ENCODE data around the gene LRRC19. TPM values are rescaled to one million over a fixed set of nuclear protein-coding genes. Genes with fewer than 3 reads are reported as not detected.
A peak's percentile ranks its signal among the peaks of the same experiment; 100 is the strongest.

LRRC19 gene
- total RNA-seq, 1 donor from 2014 or later, result 0.27 TPM

DNA sequence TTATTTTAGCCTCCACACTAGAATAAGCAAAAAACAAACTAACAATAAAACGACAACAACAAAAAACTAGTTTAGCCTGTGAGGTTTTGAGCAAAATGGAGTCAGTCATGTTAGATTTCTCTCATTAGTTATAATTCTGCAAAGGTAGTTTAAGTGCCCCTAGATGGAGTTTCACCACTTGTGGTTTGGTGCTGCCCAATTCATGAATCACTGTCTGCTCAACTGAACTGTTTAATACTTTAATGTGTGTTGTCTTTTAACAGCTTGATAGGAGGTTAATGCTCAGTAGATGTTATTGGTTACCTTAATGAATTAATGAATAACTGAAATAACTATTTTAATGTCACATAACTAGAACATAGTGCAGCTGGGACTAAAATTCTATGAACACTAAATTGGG is 55.0 kb downstream of the LRRC19 start:
- Histone ChIP-seq H3K27me3 (ENCODE audit: low read depth) (no peaks in the 10 kb centered on the region), H3K27ac (no peak overlapping the region), H3K9me3 (no peaks in the 10 kb centered on the region), H3K36me3 (no peaks in the 10 kb centered on the region), H3K4me3 (no peak overlapping the region), H3K4me1 (peaks cover 19% of the 10 kb centered on the region)
- ATAC-seq (no peak), DNase-seq (no peak)
- TF ChIP-seq, protein P1, sequence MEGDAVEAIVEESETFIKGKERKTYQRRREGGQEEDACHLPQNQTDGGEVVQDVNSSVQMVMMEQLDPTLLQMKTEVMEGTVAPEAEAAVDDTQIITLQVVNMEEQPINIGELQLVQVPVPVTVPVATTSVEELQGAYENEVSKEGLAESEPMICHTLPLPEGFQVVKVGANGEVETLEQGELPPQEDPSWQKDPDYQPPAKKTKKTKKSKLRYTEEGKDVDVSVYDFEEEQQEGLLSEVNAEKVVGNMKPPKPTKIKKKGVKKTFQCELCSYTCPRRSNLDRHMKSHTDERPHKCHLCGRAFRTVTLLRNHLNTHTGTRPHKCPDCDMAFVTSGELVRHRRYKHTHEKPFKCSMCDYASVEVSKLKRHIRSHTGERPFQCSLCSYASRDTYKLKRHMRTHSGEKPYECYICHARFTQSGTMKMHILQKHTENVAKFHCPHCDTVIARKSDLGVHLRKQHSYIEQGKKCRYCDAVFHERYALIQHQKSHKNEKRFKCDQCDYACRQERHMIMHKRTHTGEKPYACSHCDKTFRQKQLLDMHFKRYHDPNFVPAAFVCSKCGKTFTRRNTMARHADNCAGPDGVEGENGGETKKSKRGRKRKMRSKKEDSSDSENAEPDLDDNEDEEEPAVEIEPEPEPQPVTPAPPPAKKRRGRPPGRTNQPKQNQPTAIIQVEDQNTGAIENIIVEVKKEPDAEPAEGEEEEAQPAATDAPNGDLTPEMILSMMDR (IDR thresholded peaks at IDR 0.05), result no peak
- intact Hi-C loops (cut with DNase I), result no loop called here

- H3K27ac ChIP-seq, result no peak overlapping the region
- DNase-seq (no peak), ATAC-seq (no peak)
- TF ChIP-seq, protein P1 (IDR thresholded peaks at IDR 0.05), result no peak
- peaks cover 22% of the 10 kb centered on the region for H3K4me1 ChIP-seq
- no peaks in the 10 kb centered on the region for H3K36me3 ChIP-seq
- intact Hi-C loops (cut with DNase I), result no loop called here
- H3K4me3 ChIP-seq, result no peak overlapping the region
- H3K9me3 ChIP-seq, result no peaks in the 10 kb centered on the region
- no peaks in the 10 kb centered on the region for H3K27me3 ChIP-seq (ENCODE audit: low read depth)
Observed at GRCh38 chr9:26949637-26950069, 55.8 kb downstream of the LRRC19 start.

GRCh38 chr9:26947736-26948135 is 57.7 kb downstream of the LRRC19 start:
- no peaks in the 10 kb centered on the region for H3K27me3 ChIP-seq (ENCODE audit: low read depth)
- H3K4me1 ChIP-seq, result peaks cover 29% of the 10 kb centered on the region
- peak overlapping the region; percentile 96 for H3K4me3 ChIP-seq
- TF ChIP-seq, protein P1 (IDR thresholded peaks at IDR 0.05), result no peak
- no peak for DNase-seq
- no peak for ATAC-seq
- no peaks in the 10 kb centered on the region for H3K36me3 ChIP-seq
- intact Hi-C loops (cut with DNase I), result no loop called here
- H3K27ac ChIP-seq, result peak overlapping the region; percentile 98
- H3K9me3 ChIP-seq, result no peaks in the 10 kb centered on the region

GRCh38 chr9:26946753-26947727 is 58.4 kb downstream of the LRRC19 start, which contains the start of gene PLAA:
TSS of gene PLAA (minus strand) at chr9:26947242. CDS start at chr9:26947045, 197 bp downstream.
- intact Hi-C loops (cut with DNase I), result no loop called here
- Histone ChIP-seq H3K4me3 (peak within 1 kb of the TSS; percentile 96), H3K9me3 (no peaks in the 10 kb centered on the region), H3K36me3 (no peaks in the 10 kb centered on the region), H3K27me3 (ENCODE audit: low read depth) (no peaks in the 10 kb centered on the region), H3K4me1 (peaks cover 33% of the 10 kb centered on the region), H3K27ac (peak within 1 kb of the TSS; percentile 98)
- DNase-seq (peak; percentile 95), ATAC-seq (peak; percentile 99 to 100)
- TF ChIP-seq, protein P1 (IDR thresholded peaks at IDR 0.05), result no peak

DNA sequence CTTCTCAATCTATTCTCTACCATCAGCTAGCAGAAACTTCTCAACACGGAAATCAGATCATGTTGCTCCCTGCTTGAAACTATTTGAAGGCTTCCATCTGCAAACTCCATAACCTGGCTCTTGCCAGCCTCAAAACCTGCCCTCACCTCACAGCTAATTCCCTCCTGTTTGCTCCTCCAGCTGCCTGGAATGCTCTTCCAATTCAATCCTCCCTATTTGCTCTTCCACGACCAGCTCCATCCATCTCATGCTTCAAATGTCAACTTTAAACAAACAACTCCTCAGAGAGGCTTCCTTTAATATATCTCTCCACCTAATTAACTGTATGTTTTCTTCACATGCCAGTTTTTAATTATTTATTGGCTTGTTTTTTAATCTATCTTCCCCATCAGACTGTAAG is 59.9 kb downstream of the LRRC19 start:
- TF ChIP-seq, protein P1 (IDR thresholded peaks at IDR 0.05), result no peak
- DNase-seq (no peak), ATAC-seq (no peak)
- Histone ChIP-seq H3K36me3 (no peaks in the 10 kb centered on the region), H3K27me3 (ENCODE audit: low read depth) (no peaks in the 10 kb centered on the region), H3K4me1 (peaks cover 34% of the 10 kb centered on the region), H3K4me3 (peak overlapping the region; percentile 96), H3K9me3 (no peaks in the 10 kb centered on the region), H3K27ac (peak overlapping the region; percentile 98)
- intact Hi-C loops (cut with DNase I), result no loop called here

Other genes with a start within 250 kb of the LRRC19 start
- 13.3 TPM for gene CAAP1, start 112.9 kb downstream of the LRRC19 start, total RNA-seq
- gene PLAA, start 58.4 kb downstream of the LRRC19 start, total RNA-seq, result 23.1 TPM
- gene IFT74, start 49.3 kb downstream of the LRRC19 start, total RNA-seq, result 15.6 TPM
- 56.3 TPM for gene TEK, start 103.6 kb upstream of the LRRC19 start, total RNA-seq

All from lower lobe of right lung (tissue), 2 donors.